NCI-H1417 treated with DMSO at 0.1 percent for 48 hours (cell line): Measurements from ENCODE around the gene ZNF385A.

Source experiments
- DNase-seq: peaks from one replicate; lab custom pipeline; 2025; lab: John Stamatoyannopoulos, UW

Gene ZNF385A

GRCh38 chr12:54392485-54393206 lies 8.1 kb upstream of the ZNF385A start:
- DNase-seq, result no peak

- DNase-seq, result no peak
Measured at GRCh38 chr12:54390668-54391551, 6.4 kb upstream of the ZNF385A start.

GRCh38 chr12:54390176-54390667 lies 5.7 kb upstream of the ZNF385A start:
- no peak for DNase-seq

GRCh38 chr12:54389607-54390175 lies 5.2 kb upstream of the ZNF385A start:
- no peak for DNase-seq

- no peak for DNase-seq
Measured at GRCh38 chr12:54389134-54389508, 4.6 kb upstream of the ZNF385A start.

- DNase-seq, result no peak
Measured at GRCh38 chr12:54388237-54389133, 4.0 kb upstream of the ZNF385A start.

- no peak for DNase-seq
Measured at GRCh38 chr12:54387114-54387467, 2.6 kb upstream of the ZNF385A start.

GRCh38 chr12:54386403-54387113 lies 2.0 kb upstream of the ZNF385A start:
- DNase-seq, result no peak

- DNase-seq, result no peak
Measured at GRCh38 chr12:54385251-54385914, 850 bp upstream of the ZNF385A start.

GRCh38 chr12:54383041-54383609 lies 1.4 kb downstream of the ZNF385A start:
- DNase-seq, result no peak

GRCh38 chr12:54381136-54381535 lies 3.4 kb downstream of the ZNF385A start:
- DNase-seq, result no peak

- DNase-seq, result no peak
Measured at GRCh38 chr12:54379398-54380201, 4.9 kb downstream of the ZNF385A start.

- no peak for DNase-seq
Measured at GRCh38 chr12:54378796-54379397, 5.6 kb downstream of the ZNF385A start.

GRCh38 chr12:54377797-54378515 lies 6.6 kb downstream of the ZNF385A start:
- DNase-seq, result no peak

GRCh38 chr12:54377007-54377406 lies 7.5 kb downstream of the ZNF385A start:
- no peak for DNase-seq

- no peak for DNase-seq
Measured at GRCh38 chr12:54376596-54376995, 7.9 kb downstream of the ZNF385A start.

- no peak for DNase-seq
Measured at GRCh38 chr12:54375259-54375579, 9.3 kb downstream of the ZNF385A start.

- no peak for DNase-seq
Measured at GRCh38 chr12:54374562-54375258, 9.8 kb downstream of the ZNF385A start.
